ENCODE measurements around the gene ATXN10.
A peak's percentile ranks its signal among the peaks of the same experiment; 100 is the strongest.
"Not testable (repeated sequence)": the region's sequence is repeated elsewhere in the genome, so short reads cannot be mapped to it uniquely, and the experiment has no call there.

The ATXN10 gene

DNA sequence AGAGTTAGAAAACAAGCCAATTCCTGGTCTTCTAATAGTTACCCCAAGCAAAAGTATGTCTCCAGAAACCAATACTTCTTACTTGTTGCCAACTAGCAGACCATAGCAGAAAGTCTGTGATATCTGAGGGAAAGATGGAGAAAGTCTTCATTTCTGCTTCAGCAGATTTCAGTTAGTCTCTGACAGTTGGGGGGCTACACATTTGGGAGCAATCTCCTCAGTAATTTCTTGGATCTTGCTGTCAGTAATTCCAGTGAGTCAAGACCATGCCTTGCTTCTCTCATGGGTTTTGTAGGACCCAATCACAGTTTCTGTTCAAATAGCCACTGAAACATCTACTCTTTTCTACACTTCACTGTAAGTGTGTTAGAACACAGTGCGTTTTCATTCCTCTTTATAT lies 118.8 kb downstream of the ATXN10 start:
- TF ChIP-seq MYC (IDR thresholded peaks at IDR 0.05; ENCODE audit: low read depth, low read length) (no peak), MAX (IDR thresholded peaks at IDR 0.05; ENCODE audit: low read depth, low read length) (no peak)
- no peak for DNase-seq (ENCODE audit: low read depth)
- no peak overlapping the region for H3K4me3 ChIP-seq (ENCODE audit: low read depth, low read length)

- no peak for TF ChIP-seq MAX (IDR thresholded peaks at IDR 0.05; ENCODE audit: low read depth, low read length)
- TF ChIP-seq, protein P1, sequence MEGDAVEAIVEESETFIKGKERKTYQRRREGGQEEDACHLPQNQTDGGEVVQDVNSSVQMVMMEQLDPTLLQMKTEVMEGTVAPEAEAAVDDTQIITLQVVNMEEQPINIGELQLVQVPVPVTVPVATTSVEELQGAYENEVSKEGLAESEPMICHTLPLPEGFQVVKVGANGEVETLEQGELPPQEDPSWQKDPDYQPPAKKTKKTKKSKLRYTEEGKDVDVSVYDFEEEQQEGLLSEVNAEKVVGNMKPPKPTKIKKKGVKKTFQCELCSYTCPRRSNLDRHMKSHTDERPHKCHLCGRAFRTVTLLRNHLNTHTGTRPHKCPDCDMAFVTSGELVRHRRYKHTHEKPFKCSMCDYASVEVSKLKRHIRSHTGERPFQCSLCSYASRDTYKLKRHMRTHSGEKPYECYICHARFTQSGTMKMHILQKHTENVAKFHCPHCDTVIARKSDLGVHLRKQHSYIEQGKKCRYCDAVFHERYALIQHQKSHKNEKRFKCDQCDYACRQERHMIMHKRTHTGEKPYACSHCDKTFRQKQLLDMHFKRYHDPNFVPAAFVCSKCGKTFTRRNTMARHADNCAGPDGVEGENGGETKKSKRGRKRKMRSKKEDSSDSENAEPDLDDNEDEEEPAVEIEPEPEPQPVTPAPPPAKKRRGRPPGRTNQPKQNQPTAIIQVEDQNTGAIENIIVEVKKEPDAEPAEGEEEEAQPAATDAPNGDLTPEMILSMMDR (IDR thresholded peaks at IDR 0.05; ENCODE audit: low read depth, low read length) = no peak
- H3K4me3 ChIP-seq (ENCODE audit: low read depth, low read length) = no peak overlapping the region
- DNase-seq (ENCODE audit: low read depth) = no peak
These were observed 121.5 kb downstream of the ATXN10 start for GRCh38 chr22:45793161-45793560.

- no peak overlapping the region for H3K4me3 ChIP-seq (ENCODE audit: low read depth, low read length)
- DNase-seq (ENCODE audit: low read depth) = no peak
- no peak for TF ChIP-seq MYC (IDR thresholded peaks at IDR 0.05; ENCODE audit: low read depth, low read length)
- TF ChIP-seq MAX (IDR thresholded peaks at IDR 0.05; ENCODE audit: low read depth, low read length) = no peak
- TF ChIP-seq POLR2A (IDR thresholded peaks at IDR 0.05; ENCODE audit: extremely low read depth, insufficient read length) = no peak
- TF ChIP-seq, protein P1 (IDR thresholded peaks at IDR 0.05; ENCODE audit: low read depth, low read length) = no peak
These were observed 122.3 kb downstream of the ATXN10 start for GRCh38 chr22:45793892-45794291.

DNA sequence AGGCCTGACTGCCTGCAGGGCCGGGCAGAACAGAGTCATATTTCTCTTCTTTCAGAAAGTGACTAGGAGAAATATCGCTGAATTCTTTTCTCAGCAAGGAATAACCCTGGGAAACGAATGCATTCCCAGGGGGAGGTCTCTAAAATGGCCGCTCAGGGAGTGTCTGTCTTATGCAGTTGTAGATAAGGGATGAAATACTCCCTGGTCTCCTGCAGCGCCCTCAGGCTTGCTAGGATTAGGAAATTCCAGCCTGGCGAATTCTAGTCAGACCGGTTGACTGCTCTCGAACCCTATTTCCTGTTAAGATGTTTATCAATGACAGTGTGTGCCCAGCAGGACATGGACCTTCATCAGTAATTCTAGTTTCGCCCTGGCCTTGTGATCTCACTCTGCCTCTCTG lies 124.4 kb downstream of the ATXN10 start:
- DNase-seq (ENCODE audit: low read depth); H3K4me3 ChIP-seq (ENCODE audit: low read depth, low read length): not testable (repeated sequence)

- TF ChIP-seq, protein P1 (IDR thresholded peaks at IDR 0.05; ENCODE audit: low read depth, low read length) = no peak
- TF ChIP-seq MAX (IDR thresholded peaks at IDR 0.05; ENCODE audit: low read depth, low read length) (no peak), POLR2A (IDR thresholded peaks at IDR 0.05; ENCODE audit: extremely low read depth, insufficient read length) (no peak), MYC (IDR thresholded peaks at IDR 0.05; ENCODE audit: low read depth, low read length) (no peak)
- no peak overlapping the region for H3K4me3 ChIP-seq (ENCODE audit: low read depth, low read length)
- peak; percentile 35 for DNase-seq (ENCODE audit: low read depth)
These were observed 127.7 kb downstream of the ATXN10 start for GRCh38 chr22:45799291-45799690.

- H3K4me3 ChIP-seq (ENCODE audit: low read depth, low read length) = no peak overlapping the region
- DNase-seq (ENCODE audit: low read depth) = no peak
These were observed 130.4 kb downstream of the ATXN10 start for GRCh38 chr22:45802054-45802453.

More at GRCh38 chr22:45802054-45802453, 130.4 kb downstream of the ATXN10 start:
- TF ChIP-seq, protein P1 (IDR thresholded peaks at IDR 0.05; ENCODE audit: low read depth, low read length) = no peak
- TF ChIP-seq MAX (IDR thresholded peaks at IDR 0.05; ENCODE audit: low read depth, low read length) (no peak), POLR2A (IDR thresholded peaks at IDR 0.05; ENCODE audit: extremely low read depth, insufficient read length) (no peak), MYC (IDR thresholded peaks at IDR 0.05; ENCODE audit: low read depth, low read length) (no peak)

All from NB4 (cell line).